ENCODE results near the gene FGF5.

FGF5 gene

DNA sequence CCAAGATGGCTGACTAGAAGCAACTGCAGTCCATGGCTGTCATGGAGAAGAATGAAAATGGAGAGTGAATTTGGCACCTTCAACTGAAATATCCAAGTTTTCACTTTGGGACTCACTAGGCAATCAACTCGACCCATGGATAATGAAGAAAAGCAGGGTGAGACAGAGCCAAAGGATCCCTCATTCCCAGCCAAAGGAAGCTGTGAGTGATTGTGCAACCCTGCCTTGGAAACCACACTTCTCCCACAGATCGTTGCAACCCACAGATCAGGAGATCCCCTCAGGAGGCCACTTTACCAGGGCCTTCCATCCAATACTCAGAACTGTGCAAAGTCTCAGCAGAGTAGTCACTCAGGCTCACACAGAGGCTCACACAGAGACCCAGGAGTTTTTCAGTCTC is 73.6 kb downstream of the FGF5 start:
- no peak overlapping the region for H3K4me3 ChIP-seq (ENCODE audit: low read depth, low read length)
- no peak for DNase-seq (ENCODE audit: low read depth)
- TF ChIP-seq MYC (IDR thresholded peaks at IDR 0.05; ENCODE audit: low read depth, low read length) (no peak), POLR2A (IDR thresholded peaks at IDR 0.05; ENCODE audit: extremely low read depth, insufficient read length) (no peak)
- TF ChIP-seq, protein P1, sequence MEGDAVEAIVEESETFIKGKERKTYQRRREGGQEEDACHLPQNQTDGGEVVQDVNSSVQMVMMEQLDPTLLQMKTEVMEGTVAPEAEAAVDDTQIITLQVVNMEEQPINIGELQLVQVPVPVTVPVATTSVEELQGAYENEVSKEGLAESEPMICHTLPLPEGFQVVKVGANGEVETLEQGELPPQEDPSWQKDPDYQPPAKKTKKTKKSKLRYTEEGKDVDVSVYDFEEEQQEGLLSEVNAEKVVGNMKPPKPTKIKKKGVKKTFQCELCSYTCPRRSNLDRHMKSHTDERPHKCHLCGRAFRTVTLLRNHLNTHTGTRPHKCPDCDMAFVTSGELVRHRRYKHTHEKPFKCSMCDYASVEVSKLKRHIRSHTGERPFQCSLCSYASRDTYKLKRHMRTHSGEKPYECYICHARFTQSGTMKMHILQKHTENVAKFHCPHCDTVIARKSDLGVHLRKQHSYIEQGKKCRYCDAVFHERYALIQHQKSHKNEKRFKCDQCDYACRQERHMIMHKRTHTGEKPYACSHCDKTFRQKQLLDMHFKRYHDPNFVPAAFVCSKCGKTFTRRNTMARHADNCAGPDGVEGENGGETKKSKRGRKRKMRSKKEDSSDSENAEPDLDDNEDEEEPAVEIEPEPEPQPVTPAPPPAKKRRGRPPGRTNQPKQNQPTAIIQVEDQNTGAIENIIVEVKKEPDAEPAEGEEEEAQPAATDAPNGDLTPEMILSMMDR (IDR thresholded peaks at IDR 0.05; ENCODE audit: low read depth, low read length), result no peak
- TF ChIP-seq, protein P2, sequence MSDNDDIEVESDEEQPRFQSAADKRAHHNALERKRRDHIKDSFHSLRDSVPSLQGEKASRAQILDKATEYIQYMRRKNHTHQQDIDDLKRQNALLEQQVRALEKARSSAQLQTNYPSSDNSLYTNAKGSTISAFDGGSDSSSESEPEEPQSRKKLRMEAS (IDR thresholded peaks at IDR 0.05; ENCODE audit: low read depth, low read length), result no peak
